HG03439 (cell line): ENCODE measurements around the gene NEK5.

Experiments
- ATAC-seq: cut with Tn5 transposase; IDR thresholded peaks from one replicate; pipeline ENCODE4 v1.9.1; 2021; ENCODE audit warnings: mild to moderate bottlenecking, moderate library complexity; ENCODE audit not compliant: unreplicated experiment

Gene NEK5

DNA sequence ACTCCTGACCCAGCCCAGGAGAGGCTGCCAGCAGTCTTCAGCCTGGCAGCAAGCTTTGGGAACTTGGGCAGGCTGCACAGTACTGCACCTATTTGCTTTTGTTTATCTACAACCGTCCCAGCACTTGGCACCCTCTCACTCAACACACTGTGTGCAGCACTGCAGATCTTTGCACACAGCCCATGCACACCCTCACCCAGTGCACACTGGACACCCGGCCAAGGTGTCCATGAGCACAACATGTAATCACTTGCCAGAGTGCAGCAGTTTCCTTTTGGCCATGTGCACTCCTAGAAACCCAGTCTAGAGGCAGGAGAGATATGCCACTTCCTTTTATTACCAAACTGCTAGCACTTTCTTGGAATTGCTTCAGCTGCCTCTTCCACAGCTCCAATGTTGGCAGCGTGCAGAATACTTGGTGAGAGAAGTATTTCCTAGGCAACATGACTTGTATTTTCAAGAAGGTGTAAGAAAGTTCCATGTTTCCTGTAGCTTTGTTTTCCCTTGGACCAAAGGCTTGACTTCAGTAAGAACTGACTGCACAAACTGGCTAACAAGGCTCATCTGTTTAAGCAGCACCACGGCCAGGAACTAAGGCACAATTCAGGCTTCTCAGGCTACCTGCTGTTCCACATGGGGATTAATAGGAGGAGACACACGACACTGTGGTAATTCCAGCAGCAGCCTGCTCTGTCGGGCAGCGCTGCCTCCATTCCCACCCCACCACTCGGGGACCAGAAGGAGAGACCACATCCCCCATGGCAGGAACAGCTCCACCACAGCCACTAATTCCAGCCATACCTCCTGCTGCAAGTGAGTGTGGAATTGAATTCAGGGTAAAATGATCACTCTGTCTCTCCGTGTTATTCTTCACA is 133.0 kb downstream of the NEK5 start:
- ATAC-seq, result no peak

DNA sequence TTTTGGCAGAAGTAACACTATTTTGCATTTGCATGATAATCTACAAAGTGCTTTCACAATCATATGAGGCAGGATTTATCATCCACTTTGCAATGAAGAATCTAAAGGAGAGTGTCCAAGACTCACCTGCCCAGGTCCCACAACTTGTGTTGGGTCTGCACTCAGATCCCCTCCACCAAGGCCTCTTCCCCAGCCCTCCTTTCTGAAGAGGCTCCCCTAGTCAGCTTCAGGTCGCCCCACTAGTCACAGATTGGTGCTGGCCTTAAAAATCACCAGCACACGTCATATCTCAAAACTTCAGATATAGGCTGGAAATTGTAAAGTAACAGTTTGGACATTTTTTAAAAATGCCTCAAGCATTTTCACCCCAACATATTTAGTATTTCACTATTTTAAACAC is 135.2 kb downstream of the NEK5 start:
- ATAC-seq, result no peak

- no peak for ATAC-seq
Measured at GRCh38 chr13:51988988-51989618, 139.8 kb downstream of the NEK5 start.
